ENCODE measurements around the gene TCF4. TPM values are rescaled to one million over a fixed set of nuclear protein-coding genes. Genes with fewer than 3 reads are reported as not detected.

TCF4 gene
- polyA plus RNA-seq, 1 of the 3 experiments (the other 2 are of a cell fraction): 39.1 TPM

GRCh38 chr18:55457028-55457427 lies 131.0 kb downstream of the TCF4 start:
- no peaks in the 10 kb centered on the region for H3K9me2 ChIP-seq
- 87% methylated on average over 2 of the region's 2 CpGs for WGBS (ENCODE audit: low lambda C conversion rate)
- no peak overlapping the region for H2AFZ ChIP-seq (ENCODE audit: low read depth)
- no peak overlapping the region for H3K27ac ChIP-seq (ENCODE audit: low read depth in 2 of 2, low read length in 1 of 2)
- H3K4me1 ChIP-seq (ENCODE audit: control insufficient read depth in 1 of 2, insufficient read depth in 2 of 2, low read depth in 1 of 2, low read length in 1 of 2): peaks cover 3 to 27% of the 10 kb centered on the region in 2 experiments; a peak in 2 of 4 replicates
- no peak for DNase-seq
- H3K4me2 ChIP-seq: no peak overlapping the region
- no peaks in the 10 kb centered on the region for H4K20me1 ChIP-seq (ENCODE audit: insufficient read depth)
- ChIA-PET CTCF (interaction anchor here (1.5 to 2.0 kb wide), 2 partner anchors 16 to 26 kb away, joined by 3 to 4 read pairs; no protein-coding TSS in a partner anchor), POLR2A (no interaction called here)
- H3K9ac ChIP-seq: no peak overlapping the region
- H3K79me2 ChIP-seq (ENCODE audit: insufficient read depth): peaks cover 67% of the 10 kb centered on the region; the same call in 1 of the 2 replicates
- no peaks in the 10 kb centered on the region for H3K27me3 ChIP-seq (ENCODE audit: insufficient read depth)
- no peak for TF ChIP-seq MEF2A (IDR thresholded peaks at IDR 0.05; ENCODE audit: borderline replicate concordance, low read depth)
- TF ChIP-seq RCOR1 (IDR thresholded peaks at IDR 0.05; ENCODE audit: low read length): no peak
- TF ChIP-seq PBX3 (IDR thresholded peaks at IDR 0.05): no peak
- no peak for TF ChIP-seq IRF3 (IDR thresholded peaks at IDR 0.05; ENCODE audit: low read depth, low read length)
- TF ChIP-seq REST (IDR thresholded peaks at IDR 0.05; ENCODE audit: low read depth, low read length): no peak
- TF ChIP-seq ELF1 (IDR thresholded peaks at IDR 0.05): no peak
- no peak for TF ChIP-seq GATA2 (CRISPR knock-in tag; IDR thresholded peaks at IDR 0.05)
- no peak for TF ChIP-seq MAX (IDR thresholded peaks at IDR 0.05; ENCODE audit: low read depth)
- no peak for TF ChIP-seq SMC3 (IDR thresholded peaks at IDR 0.05; ENCODE audit: low read depth, low read length)
- no peak for TF ChIP-seq TEAD4 (IDR thresholded peaks at IDR 0.05; ENCODE audit: borderline replicate concordance, insufficient read depth)
- no peak for TF ChIP-seq FOSL2 (IDR thresholded peaks at IDR 0.05; ENCODE audit: borderline replicate concordance, low read depth)
- TF ChIP-seq MXI1 (IDR thresholded peaks at IDR 0.05; ENCODE audit: low read depth, low read length): no peak
- H3K4me3 ChIP-seq (ENCODE audit: low read depth in 2 of 2, low read length in 1 of 2): no peak overlapping the region
- H3K36me3 ChIP-seq (replicated peaks in 1 of 2; ENCODE audit: control insufficient read depth in 1 of 2, insufficient read depth in 2 of 2, low read length in 1 of 2): peaks cover 5 to 17% of the 10 kb centered on the region in 2 experiments
- H3F3A ChIP-seq (replicated peaks; ENCODE audit: insufficient read depth): peaks cover 7% of the 10 kb centered on the region
- H3K9me3 ChIP-seq: no peaks in the 10 kb centered on the region
